Keratinocyte (primary cell): ENCODE data around the gene PARD3B. TPM values are rescaled to one million over a fixed set of nuclear protein-coding genes. Genes with fewer than 3 reads are reported as not detected.

Experiments used
- DNase-seq: peaks from one replicate; pipeline ENCODE4 v3.0.0-alpha.2; 2011; ENCODE audit warnings: low read depth, missing footprints, low spot score
- FAIRE-seq: peaks from 2 replicates; lab custom pipeline; 2011; peaks lifted over from hg19 to GRCh38; lab: Jason Lieb, UNC
- H2AFZ ChIP-seq: 2 replicates; pipeline ENCODE4 v1.6.0; 2012; ENCODE audit warnings: low read length, control low read depth, inconsistent platforms; ENCODE audit not compliant: control insufficient read depth
- H3K27ac ChIP-seq: 2 replicates; pipeline ENCODE4 v1.5.1; 2011; ENCODE audit warnings: low read length; ENCODE audit not compliant: control insufficient read depth, insufficient read depth
- H3K27me3 ChIP-seq: 3 replicates; pipeline ENCODE4 v1.6.0; 2011; ENCODE audit warnings: low read length; ENCODE audit not compliant: control insufficient read depth, insufficient read depth; ENCODE audit errors: extremely low read depth
- H3K36me3 ChIP-seq, 2 experiments: 2 replicates in 1 of 2; 3 replicates in 1 of 2; pipeline ENCODE4 v1.5.1; 2011; ENCODE audit warnings: low read length in 2 of 2, mild to moderate bottlenecking in 1 of 2; ENCODE audit not compliant: control insufficient read depth in 2 of 2, insufficient read depth in 2 of 2; ENCODE audit errors: extremely low read depth in 1 of 2
- H3K4me1 ChIP-seq: 3 replicates; pipeline ENCODE4 v1.5.1; 2011; ENCODE audit warnings: low read length; ENCODE audit not compliant: control insufficient read depth, insufficient read depth; ENCODE audit errors: extremely low read depth
- H3K4me2 ChIP-seq: 3 replicates; pipeline ENCODE4 v1.6.0; 2011; ENCODE audit warnings: low read depth, low read length; ENCODE audit not compliant: control insufficient read depth, insufficient read depth; ENCODE audit errors: extremely low read depth
- H3K4me3 ChIP-seq, 3 experiments: fragments of 200-600 bp in 1 of 3; sonication (generic) in 1 of 3; 2 replicates in 2 of 3; 3 replicates in 1 of 3; pipeline ENCODE4 v1.5.1; 2011 to 2016; ENCODE audit warnings: low read length in 3 of 3, mild to moderate bottlenecking in 3 of 3, control low read depth in 2 of 3, inconsistent platforms in 1 of 3, low read depth in 1 of 3, mixed read lengths in 1 of 3, mixed run types in 1 of 3, moderate library complexity in 1 of 3; ENCODE audit not compliant: control insufficient read depth in 2 of 3, insufficient read depth in 2 of 3; ENCODE audit errors: extremely low read depth in 1 of 3
- H3K79me2 ChIP-seq: 2 replicates; pipeline ENCODE4 v1.6.0; 2012; ENCODE audit warnings: low read length; ENCODE audit not compliant: control insufficient read depth, insufficient read depth
- H3K9ac ChIP-seq: 3 replicates; pipeline ENCODE4 v1.6.0; 2011; ENCODE audit warnings: low read length; ENCODE audit not compliant: control insufficient read depth, insufficient read depth; ENCODE audit errors: extremely low read depth
- H3K9me1 ChIP-seq: 3 replicates; pipeline ENCODE4 v1.6.0; 2011; ENCODE audit warnings: low read length; ENCODE audit not compliant: control insufficient read depth, insufficient read depth; ENCODE audit errors: extremely low read depth
- H3K9me3 ChIP-seq: 2 replicates; pipeline ENCODE4 v1.5.1; 2012; ENCODE audit warnings: low read depth, low read length; ENCODE audit not compliant: control insufficient read depth
- H4K20me1 ChIP-seq: 3 replicates; pipeline ENCODE4 v1.6.0; 2011; ENCODE audit warnings: low read length; ENCODE audit not compliant: control insufficient read depth, insufficient read depth; ENCODE audit errors: extremely low read depth
- CTCF ChIP-seq, 3 experiments: IDR thresholded peaks in 1 of 3; conservative IDR thresholded peaks in 1 of 3; optimal IDR thresholded peaks in 1 of 3; 2 replicates in 2 of 3; 3 replicates in 1 of 3; pipeline versions ENCODE3 to v1.5.1; 2011; ENCODE audit warnings: low read length in 3 of 3, mild to moderate bottlenecking in 3 of 3, moderate library complexity in 2 of 3, control low read depth in 1 of 3, inconsistent platforms in 1 of 3; ENCODE audit not compliant: insufficient read depth in 2 of 3; ENCODE audit errors: extremely low read depth in 1 of 3
- EZH2 ChIP-seq: IDR thresholded peaks from one replicate; pipeline ENCODE4 v1.6.1; 2012; ENCODE audit warnings: inconsistent platforms, mild to moderate bottlenecking, low read length, moderate library complexity
- dilution Hi-C: fragments of 300-500 bp; cut with MboI; formaldehyde crosslinking; loops from one replicate; pipeline ENCODE4 v1.7.0; 2020; ENCODE audit warnings: low sequenced_read_pairs; ENCODE audit not compliant: extremely low pct_ligation_motif_present
- polyA plus RNA-seq, 5 experiments: library from polyadenylated mRNA; depleted of rRNA in 3 of 5; stranded (reverse) in 3 of 5; stranded (forward) in 1 of 5; unstranded in 1 of 5; fragments of >200 nt; gene quantifications; 1 replicate in 1 of 5; 2 replicates in 3 of 5; 3 replicates in 1 of 5; pipeline versions ENCODE4 v1.2.1 to v1.2.3, GENCODE V29; 2011 to 2012; ENCODE audit warnings: missing spikeins in 2 of 5, low read depth in 1 of 5, low replicate concordance in 1 of 5

Gene PARD3B
- polyA plus RNA-seq, 1 donor (not counting 4 experiments of a cell fraction or from before 2014, with no cell fraction given): 1.2 TPM

DNA sequence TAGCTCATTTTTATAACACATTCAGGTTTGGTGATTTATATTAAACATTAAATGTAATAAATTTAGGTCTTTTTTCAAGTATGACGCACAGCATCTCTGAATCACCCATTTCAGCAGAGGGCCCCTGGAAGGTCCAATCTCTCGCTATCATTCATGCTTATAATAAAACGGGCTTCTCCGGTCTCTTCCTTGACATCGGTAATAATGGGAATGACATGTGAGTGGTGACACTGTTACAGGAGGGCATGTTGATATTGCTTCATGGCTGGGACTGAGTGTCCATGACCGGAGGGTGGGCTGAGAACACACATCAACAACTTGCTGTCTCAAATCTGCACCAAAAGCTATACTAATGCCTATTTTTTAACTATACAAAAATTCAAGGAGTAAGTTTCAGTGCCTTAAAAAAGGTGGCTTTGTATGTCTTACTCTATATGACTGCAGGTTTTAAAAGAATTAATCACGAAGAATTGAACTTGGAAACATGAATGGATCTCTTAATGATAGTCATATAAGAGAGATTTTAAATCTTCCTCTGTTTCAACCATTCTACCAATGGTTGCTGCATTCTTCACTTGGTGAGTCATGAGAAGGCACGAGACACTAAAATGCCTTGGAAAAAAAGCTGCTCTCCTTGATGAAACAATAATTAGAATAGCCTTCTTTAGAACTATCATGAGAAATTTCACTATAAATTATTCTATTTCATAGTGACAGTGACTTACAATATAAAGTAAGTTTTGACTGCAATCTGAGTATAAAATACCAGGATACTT lies 1035.1 kb downstream of the PARD3B start:
- dilution Hi-C loops: no loop called here
- Histone ChIP-seq H3K9ac (no peak overlapping the region), H3K27ac (no peak overlapping the region), H3K79me2 (no peaks in the 10 kb centered on the region), H3K4me1 (peaks cover 2% of the 10 kb centered on the region), H3K4me2 (no peak overlapping the region), H3K9me3 (no peaks in the 10 kb centered on the region), H3K4me3 (no peak overlapping the region), H3K27me3 (no peaks in the 10 kb centered on the region), H3K36me3 (no peaks in the 10 kb centered on the region), H4K20me1 (no peaks in the 10 kb centered on the region), H3K9me1 (no peaks in the 10 kb centered on the region), H2AFZ (no peak overlapping the region)
- FAIRE-seq (no peak), DNase-seq (no peak)
- TF ChIP-seq CTCF (optimal IDR thresholded peaks at IDR 0.05 in 1 of 3, IDR thresholded peaks at IDR 0.05 in 1 of 3, conservative IDR thresholded peaks at IDR 0.05 in 1 of 3; ENCODE audit: extremely low read depth in 1 of 3, insufficient read depth in 2 of 3, low read length in 3 of 3): no peak
- TF ChIP-seq EZH2: no peak

GRCh38 chr2:205582366-205582765 lies 1037.1 kb downstream of the PARD3B start:
- H3K27me3 ChIP-seq: no peaks in the 10 kb centered on the region
- no peak for FAIRE-seq
- dilution Hi-C loops: no loop called here

More at GRCh38 chr2:205582366-205582765, 1037.1 kb downstream of the PARD3B start:
- Histone ChIP-seq H3K9ac (no peak overlapping the region), H4K20me1 (no peaks in the 10 kb centered on the region), H3K4me3 (no peak overlapping the region), H2AFZ (no peak overlapping the region), H3K27ac (no peak overlapping the region), H3K9me3 (no peaks in the 10 kb centered on the region), H3K4me2 (no peak overlapping the region), H3K9me1 (no peaks in the 10 kb centered on the region), H3K79me2 (no peaks in the 10 kb centered on the region), H3K4me1 (peaks cover 2% of the 10 kb centered on the region), H3K36me3 (no peaks in the 10 kb centered on the region)
- no peak for DNase-seq
- no peak for TF ChIP-seq EZH2
- no peak for TF ChIP-seq CTCF (optimal IDR thresholded peaks at IDR 0.05 in 1 of 3, IDR thresholded peaks at IDR 0.05 in 1 of 3, conservative IDR thresholded peaks at IDR 0.05 in 1 of 3; ENCODE audit: extremely low read depth in 1 of 3, insufficient read depth in 2 of 3, low read length in 3 of 3)
